CD4-positive, CD25-positive, alpha-beta regulatory T cell (primary cell): ENCODE data around the gene MSI2. TPM values are rescaled to one million over a fixed set of nuclear protein-coding genes. Genes with fewer than 3 reads are reported as not detected.

ENCODE experiments used
- ATAC-seq, 2 donors: fragments of 150-1000 bp; cut with Tn5 transposase; one replicate each; pipeline ENCODE4 v1.10.0; 2021; ENCODE audit warnings: low read depth in 2 of 2, moderate number of reproducible peaks in 2 of 2, moderate library complexity in 1 of 2
- DNase-seq, 3 donors: peaks; one replicate each; pipeline versions ENCODE4 v3.0.0 to v3.0.0-alpha.2; 2012 to 2022; ENCODE audit warnings: mixed read lengths in 1 of 3
- H3K27ac ChIP-seq: one replicate; pipeline ENCODE4 v1.7.0; 2013; ENCODE audit warnings: mild to moderate bottlenecking, low read length; ENCODE audit not compliant: insufficient read depth, poor library complexity, severe bottlenecking
- H3K27me3 ChIP-seq: one replicate; pipeline ENCODE4 v1.7.0; 2013; ENCODE audit warnings: low read length; ENCODE audit not compliant: control insufficient read depth, insufficient read depth
- H3K36me3 ChIP-seq: one replicate; pipeline ENCODE4 v1.7.0; 2013; ENCODE audit warnings: mild to moderate bottlenecking, low read length, moderate library complexity; ENCODE audit not compliant: control insufficient read depth, insufficient read depth
- H3K4me1 ChIP-seq: 2 replicates; pipeline ENCODE4 v1.7.0; 2013; ENCODE audit warnings: mild to moderate bottlenecking, low read length; ENCODE audit not compliant: insufficient read depth, control insufficient read depth, poor library complexity, severe bottlenecking
- H3K4me3 ChIP-seq: one replicate; pipeline ENCODE4 v1.7.0; 2013; ENCODE audit warnings: low read depth, mild to moderate bottlenecking, low read length, moderate library complexity
- H3K9me3 ChIP-seq, 2 experiments: 1 replicate in 1 of 2; 2 replicates in 1 of 2; pipeline ENCODE4 v1.7.0; 2013; ENCODE audit warnings: low read length in 2 of 2, mild to moderate bottlenecking in 1 of 2, moderate library complexity in 1 of 2; ENCODE audit not compliant: control insufficient read depth in 2 of 2
- H3K27ac Mint-ChIP-seq, 3 donors: one replicate each; pipeline ENCODE4 v1.8.0; 2020 to 2022; ENCODE audit warnings: mild to moderate bottlenecking in 3 of 3, mixed read lengths in 3 of 3, moderate library complexity in 2 of 3
- H3K27me3 Mint-ChIP-seq: one replicate; pipeline ENCODE4 v1.8.0; 2022; ENCODE audit warnings: mild to moderate bottlenecking, mixed read lengths
- H3K36me3 Mint-ChIP-seq: one replicate; pipeline ENCODE4 v1.8.0; 2020; ENCODE audit warnings: mixed read lengths
- H3K4me1 Mint-ChIP-seq, 4 donors: one replicate each; pipeline ENCODE4 v1.8.0; 2020 to 2022; ENCODE audit warnings: mixed read lengths in 4 of 4, mild to moderate bottlenecking in 1 of 4
- H3K4me3 Mint-ChIP-seq, 4 donors: one replicate each; pipeline ENCODE4 v1.8.0; 2020 to 2022; ENCODE audit warnings: mild to moderate bottlenecking in 4 of 4, mixed read lengths in 4 of 4, moderate library complexity in 3 of 4
- H3K9me3 Mint-ChIP-seq, 7 donors: one replicate each; pipeline ENCODE4 v1.8.0; 2020 to 2022; ENCODE audit warnings: mixed read lengths in 7 of 7, mild to moderate bottlenecking in 3 of 7, moderate library complexity in 2 of 7
- polyA plus RNA-seq, 4 donors: library from polyadenylated mRNA; unstranded; fragments of 300-500 nt; fragmentation: Illumina TruSeq; gene quantifications; one replicate each; pipeline ENCODE4 v1.2.3, GENCODE V29; 2021
- total RNA-seq: library from RNA; stranded (reverse); gene quantifications from one replicate; pipeline ENCODE4 v1.2.3, GENCODE V29; 2022

The MSI2 gene
- total and polyA plus RNA-seq, 5 donors from 2014 or later: 3.2 to 177 (median 3.4) TPM

DNA sequence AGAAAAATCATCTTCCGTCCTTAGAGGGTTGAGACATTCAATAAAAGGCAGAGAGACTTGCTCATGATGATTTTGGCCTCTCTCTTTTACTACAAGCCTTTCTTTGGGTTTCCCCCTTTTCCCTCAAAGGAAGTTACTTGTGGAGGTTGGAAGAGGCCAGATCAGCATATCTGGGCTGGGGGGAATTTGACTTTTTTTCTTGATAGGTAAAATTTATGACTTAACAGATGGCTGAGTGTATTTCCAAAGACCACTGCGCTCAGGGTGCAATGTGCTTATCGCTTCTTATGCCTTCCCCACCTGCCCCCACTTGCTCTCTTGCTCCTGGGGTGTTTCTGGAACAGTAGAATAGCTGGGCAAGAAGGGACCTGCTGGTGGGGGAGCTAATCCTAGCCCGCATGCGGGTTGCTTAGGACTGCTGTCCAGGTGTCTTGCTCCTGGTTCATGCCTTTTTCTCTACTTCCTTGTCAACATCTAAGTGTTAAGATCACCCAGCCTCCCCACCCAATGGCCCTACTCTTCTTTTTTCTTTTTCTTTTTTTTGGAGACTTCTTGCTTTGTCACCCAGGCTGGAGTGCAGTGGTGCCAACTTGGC, 131.9 kb downstream of the MSI2 start:
- H3K27ac Mint-ChIP-seq: peak overlapping the region in 2 of 3 donors; percentile 26 to 57

DNA sequence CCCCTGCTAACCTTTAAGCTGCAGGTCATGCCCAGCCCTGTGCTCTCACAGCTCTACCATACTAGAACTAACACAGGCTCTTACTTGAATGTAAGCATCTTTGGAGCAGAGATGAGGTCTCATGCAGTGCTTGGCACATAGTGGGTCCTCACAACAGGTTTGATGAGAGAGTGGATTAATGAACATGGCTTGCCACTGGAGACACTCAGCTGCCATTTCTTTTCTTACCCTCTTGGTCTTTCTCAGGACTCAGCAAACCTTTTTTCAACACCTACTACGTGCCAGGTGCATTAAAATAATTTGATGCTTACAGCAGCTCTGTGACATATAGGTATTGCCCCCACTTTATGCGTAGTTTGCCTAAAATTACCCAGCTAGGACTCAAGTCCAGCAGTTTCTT, 133.2 kb downstream of the MSI2 start:
- peaks cover 79% of the 10 kb centered on the region for H3K36me3 Mint-ChIP-seq
- H3K27me3 Mint-ChIP-seq: peaks cover 4% of the 10 kb centered on the region

More for the DNA sequence above, 131.9 kb downstream of the MSI2 start:
- Histone ChIP-seq H3K27me3 (no peaks in the 10 kb centered on the region), H3K4me1 (no peaks in the 10 kb centered on the region), H3K9me3 (peaks cover 21 to 44% of the 10 kb centered on the region in 2 experiments), H3K36me3 (peaks cover 45% of the 10 kb centered on the region), H3K4me3 (no peak overlapping the region), H3K27ac (no peak overlapping the region)
- Mint-ChIP-seq H3K36me3 (peaks cover 80% of the 10 kb centered on the region), H3K4me1 (peaks cover 0 to 15% (median 10%) of the 10 kb centered on the region in 4 donors), H3K4me3 (no peak overlapping the region), H3K9me3 (peaks cover 5 to 53% (median 13%) of the 10 kb centered on the region in 7 donors), H3K27me3 (peaks cover 4% of the 10 kb centered on the region)
- DNase-seq (no peak), ATAC-seq (no peak)

GRCh38 chr17:57391076-57391825, 134.9 kb downstream of the MSI2 start:
- Mint-ChIP-seq H3K27me3 (peaks cover 4% of the 10 kb centered on the region), H3K27ac (no peak overlapping the region), H3K4me1 (peaks cover 0 to 31% (median 26%) of the 10 kb centered on the region in 4 donors), H3K36me3 (peaks cover 66% of the 10 kb centered on the region), H3K9me3 (peaks cover 3 to 37% (median 10%) of the 10 kb centered on the region in 7 donors), H3K4me3 (no peak overlapping the region)
- no peaks in the 10 kb centered on the region for H3K27me3 ChIP-seq
- no peak overlapping the region for H3K27ac ChIP-seq
- DNase-seq: no peak
- H3K9me3 ChIP-seq: peaks cover 19 to 31% of the 10 kb centered on the region in 2 experiments
- ATAC-seq: no peak
- H3K4me3 ChIP-seq: no peak overlapping the region
- H3K4me1 ChIP-seq: no peaks in the 10 kb centered on the region
- peaks cover 31% of the 10 kb centered on the region for H3K36me3 ChIP-seq

More for the DNA sequence above, 133.2 kb downstream of the MSI2 start:
- Mint-ChIP-seq H3K4me1 (peaks cover 0 to 16% (median 13%) of the 10 kb centered on the region in 4 donors), H3K9me3 (peaks cover 5 to 50% (median 13%) of the 10 kb centered on the region in 7 donors), H3K4me3 (no peak overlapping the region), H3K27ac (peak overlapping the region in 1 of 3 donors; percentile 63)
- Histone ChIP-seq H3K27ac (no peak overlapping the region), H3K36me3 (peaks cover 40% of the 10 kb centered on the region), H3K27me3 (no peaks in the 10 kb centered on the region), H3K4me1 (no peaks in the 10 kb centered on the region), H3K9me3 (peaks cover 21 to 42% of the 10 kb centered on the region in 2 experiments), H3K4me3 (no peak overlapping the region)
- ATAC-seq: no peak
- DNase-seq: no peak

DNA sequence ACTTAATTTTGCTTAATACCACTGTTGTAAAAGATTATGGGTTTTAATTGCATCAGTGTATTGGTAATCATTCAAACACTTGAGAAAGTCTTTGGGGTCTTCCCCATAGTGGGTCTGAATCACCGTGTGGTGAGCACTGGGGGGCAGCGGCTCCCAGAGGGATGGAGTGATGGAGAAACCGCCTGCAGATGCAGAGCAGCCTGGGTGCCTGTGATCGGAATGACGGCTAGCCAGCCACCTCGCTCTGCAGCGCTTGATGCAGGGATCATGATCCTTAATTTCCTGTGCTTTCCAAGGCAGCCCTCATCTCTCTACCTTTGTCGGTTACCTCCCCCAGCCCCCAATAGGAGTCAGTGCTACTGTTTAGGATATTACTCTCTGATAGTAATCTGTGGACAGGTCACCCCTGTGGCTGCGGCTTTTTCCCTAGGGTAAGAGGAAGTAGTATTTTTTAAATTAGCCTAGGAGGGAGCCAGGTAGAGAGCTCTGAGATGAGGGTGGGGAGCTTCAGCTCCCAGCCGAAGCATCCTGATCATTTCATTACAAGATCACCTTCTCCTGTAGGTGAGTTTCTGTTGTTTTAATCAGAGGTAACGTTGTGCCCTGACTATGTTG, 135.6 kb downstream of the MSI2 start:
- H3K4me3 ChIP-seq: no peak overlapping the region
- peaks cover 24% of the 10 kb centered on the region for H3K36me3 ChIP-seq
- DNase-seq: no peak
- ATAC-seq: no peak
- H3K36me3 Mint-ChIP-seq: peaks cover 59% of the 10 kb centered on the region
- H3K4me1 ChIP-seq: no peaks in the 10 kb centered on the region
- no peak overlapping the region for H3K27ac ChIP-seq
- H3K9me3 Mint-ChIP-seq: peaks cover 3 to 32% (median 10%) of the 10 kb centered on the region in 7 donors
- peaks cover 4% of the 10 kb centered on the region for H3K27me3 Mint-ChIP-seq
- H3K27me3 ChIP-seq: no peaks in the 10 kb centered on the region
- no peak overlapping the region for H3K4me3 Mint-ChIP-seq
- H3K9me3 ChIP-seq: peaks cover 17 to 25% of the 10 kb centered on the region in 2 experiments
- H3K4me1 Mint-ChIP-seq: peaks cover 0 to 33% (median 27%) of the 10 kb centered on the region in 4 donors
- H3K27ac Mint-ChIP-seq: no peak overlapping the region

DNA sequence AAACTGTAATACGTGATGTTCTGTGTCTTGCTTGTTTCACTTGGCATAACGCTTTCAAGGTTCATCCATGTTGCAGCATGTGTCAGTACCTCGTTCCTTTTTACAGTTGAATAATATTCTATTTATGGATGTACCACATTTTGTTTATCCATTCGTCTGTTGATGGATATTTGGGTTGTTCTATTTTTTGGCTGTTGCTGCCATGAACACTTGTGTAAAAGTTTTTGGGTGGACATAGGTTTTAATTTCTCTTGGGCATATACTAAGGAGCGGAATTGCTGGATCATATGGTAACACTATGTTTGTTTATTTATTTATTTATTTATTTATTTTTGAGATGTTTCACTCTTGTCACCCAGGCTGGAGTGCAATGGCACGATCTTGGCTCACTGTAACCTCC, 137.0 kb downstream of the MSI2 start:
- H3K4me1 ChIP-seq: no peaks in the 10 kb centered on the region
- no peaks in the 10 kb centered on the region for H3K27me3 ChIP-seq
- H3K36me3 ChIP-seq: peaks cover 17% of the 10 kb centered on the region
- Mint-ChIP-seq H3K4me3 (no peak overlapping the region), H3K36me3 (peaks cover 49% of the 10 kb centered on the region), H3K27me3 (no peaks in the 10 kb centered on the region), H3K27ac (no peak overlapping the region), H3K4me1 (peaks cover 5 to 41% (median 25%) of the 10 kb centered on the region in 4 donors), H3K9me3 (peaks cover 0 to 20% (median 5%) of the 10 kb centered on the region in 7 donors)
- no peak for ATAC-seq
- no peak overlapping the region for H3K4me3 ChIP-seq
- H3K9me3 ChIP-seq: peaks cover 7 to 11% of the 10 kb centered on the region in 2 experiments
- no peak for DNase-seq
- H3K27ac ChIP-seq: no peak overlapping the region

- no peak overlapping the region for H3K4me3 Mint-ChIP-seq
- H3K36me3 Mint-ChIP-seq: peaks cover 43% of the 10 kb centered on the region
- peaks cover 17% of the 10 kb centered on the region for H3K36me3 ChIP-seq
- ATAC-seq: no peak
- peak overlapping the region in 1 of 3 donors; percentile 73 for H3K27ac Mint-ChIP-seq
- peaks cover 6 to 42% (median 27%) of the 10 kb centered on the region in 4 donors for H3K4me1 Mint-ChIP-seq
- no peaks in the 10 kb centered on the region for H3K4me1 ChIP-seq
- H3K9me3 Mint-ChIP-seq: peaks cover 0 to 18% (median 5%) of the 10 kb centered on the region in 7 donors
- DNase-seq: no peak
- H3K4me3 ChIP-seq: no peak overlapping the region
- H3K27ac ChIP-seq: no peak overlapping the region
- no peaks in the 10 kb centered on the region for H3K27me3 Mint-ChIP-seq
- no peaks in the 10 kb centered on the region for H3K27me3 ChIP-seq
- peaks cover 7 to 11% of the 10 kb centered on the region in 2 experiments for H3K9me3 ChIP-seq
Observed at GRCh38 chr17:57394375-57394774, 138.1 kb downstream of the MSI2 start.

GRCh38 chr17:57395721-57396321, 139.5 kb downstream of the MSI2 start:
- Histone ChIP-seq H3K4me3 (no peak overlapping the region), H3K27me3 (no peaks in the 10 kb centered on the region), H3K9me3 (peaks cover 7 to 11% of the 10 kb centered on the region in 2 experiments), H3K36me3 (peaks cover 23% of the 10 kb centered on the region), H3K27ac (no peak overlapping the region), H3K4me1 (no peaks in the 10 kb centered on the region)
- ATAC-seq: no peak
- Mint-ChIP-seq H3K27ac (peak overlapping the region in 1 of 3 donors; percentile 38), H3K36me3 (peaks cover 39% of the 10 kb centered on the region), H3K4me1 (peaks cover 6 to 44% (median 27%) of the 10 kb centered on the region in 4 donors), H3K9me3 (peaks cover 0 to 18% (median 5%) of the 10 kb centered on the region in 7 donors), H3K27me3 (no peaks in the 10 kb centered on the region), H3K4me3 (no peak overlapping the region)
- DNase-seq: no peak
